Measurements from ENCODE around the gene TSPAN9. TPM values are rescaled to one million over a fixed set of nuclear protein-coding genes. Genes with fewer than 3 reads are reported as not detected.

The TSPAN9 gene
- total and polyA plus RNA-seq, 4 donors = 23.0 to 72.3 (median 33.9) TPM

- Histone ChIP-seq H3K4me1 (ENCODE audit: control insufficient read depth in 5 of 5, insufficient read depth in 5 of 5, low read length in 5 of 5) (peaks cover 0 to 14% (median 0%) of the 10 kb centered on the region in 5 donors), H3K36me3 (ENCODE audit: control insufficient read depth in 4 of 4, insufficient read depth in 4 of 4, low read length in 4 of 4) (no peaks in the 10 kb centered on the region), H3K4me3 (no peak overlapping the region), H3K9ac (ENCODE audit: insufficient read depth in 1 of 2, low read length in 2 of 2) (no peak overlapping the region), H3K27me3 (ENCODE audit: control insufficient read depth in 3 of 3, insufficient read depth in 3 of 3, low read length in 2 of 3) (peaks cover 0 to 6% (median 0%) of the 10 kb centered on the region in 3 donors), H3K9me3 (ENCODE audit: control insufficient read depth in 4 of 4, insufficient read depth in 3 of 4, low read length in 3 of 4) (peaks cover 0 to 2% (median 0%) of the 10 kb centered on the region in 4 donors), H3K27ac (ENCODE audit: low read depth in 1 of 2, low read length in 1 of 2) (no peak overlapping the region)
- WGBS, 2 donors = 89 to 91% methylated on average over 19 of the region's 19 CpGs
- no peak for DNase-seq
- no peak for TF ChIP-seq CTCF (IDR thresholded peaks at IDR 0.05; ENCODE audit: control extremely low read depth, extremely low read depth)
- no peak for ATAC-seq (ENCODE audit: insufficient read depth, low FRiP score)
Observed at GRCh38 chr12:3305904-3306619, 228.9 kb downstream of the TSPAN9 start.

GRCh38 chr12:3307389-3307788, 230.2 kb downstream of the TSPAN9 start:
- Histone ChIP-seq H3K4me1 (ENCODE audit: control insufficient read depth in 5 of 5, insufficient read depth in 5 of 5, low read length in 5 of 5) (peaks cover 0 to 14% (median 0%) of the 10 kb centered on the region in 5 donors), H3K9ac (ENCODE audit: insufficient read depth in 1 of 2, low read length in 2 of 2) (no peak overlapping the region), H3K36me3 (ENCODE audit: control insufficient read depth in 4 of 4, insufficient read depth in 4 of 4, low read length in 4 of 4) (no peaks in the 10 kb centered on the region), H3K4me3 (no peak overlapping the region), H3K27me3 (ENCODE audit: control insufficient read depth in 3 of 3, insufficient read depth in 3 of 3, low read length in 2 of 3) (peaks cover 0 to 6% (median 0%) of the 10 kb centered on the region in 3 donors), H3K9me3 (ENCODE audit: control insufficient read depth in 4 of 4, insufficient read depth in 3 of 4, low read length in 3 of 4) (peaks cover 0 to 2% (median 0%) of the 10 kb centered on the region in 4 donors), H3K27ac (ENCODE audit: low read depth in 1 of 2, low read length in 1 of 2) (no peak overlapping the region)
- ATAC-seq (ENCODE audit: insufficient read depth, low FRiP score) = no peak
- no peak for TF ChIP-seq CTCF (IDR thresholded peaks at IDR 0.05; ENCODE audit: control extremely low read depth, extremely low read depth)
- 63 to 68% methylated on average over 8 of the region's 8 CpGs for WGBS, 2 donors
- DNase-seq = peak; percentile 80 to 81 (median 81)

- DNase-seq = no peak
- Histone ChIP-seq H3K36me3 (ENCODE audit: control insufficient read depth in 4 of 4, insufficient read depth in 4 of 4, low read length in 4 of 4) (no peaks in the 10 kb centered on the region), H3K4me1 (ENCODE audit: control insufficient read depth in 5 of 5, insufficient read depth in 5 of 5, low read length in 5 of 5) (peaks cover 0 to 14% (median 0%) of the 10 kb centered on the region in 5 donors), H3K9me3 (ENCODE audit: control insufficient read depth in 4 of 4, insufficient read depth in 3 of 4, low read length in 3 of 4) (peaks cover 0 to 2% (median 0%) of the 10 kb centered on the region in 4 donors), H3K4me3 (no peak overlapping the region), H3K27ac (ENCODE audit: low read depth in 1 of 2, low read length in 1 of 2) (no peak overlapping the region), H3K27me3 (ENCODE audit: control insufficient read depth in 3 of 3, insufficient read depth in 3 of 3, low read length in 2 of 3) (peaks cover 0 to 6% (median 0%) of the 10 kb centered on the region in 3 donors), H3K9ac (ENCODE audit: insufficient read depth in 1 of 2, low read length in 2 of 2) (no peak overlapping the region)
- WGBS, 2 donors = 79 to 82% methylated on average over 8 of the region's 8 CpGs
- ATAC-seq (ENCODE audit: insufficient read depth, low FRiP score) = no peak
- no peak for TF ChIP-seq CTCF (IDR thresholded peaks at IDR 0.05; ENCODE audit: control extremely low read depth, extremely low read depth)
Observed at GRCh38 chr12:3308063-3308462, 230.9 kb downstream of the TSPAN9 start.
